Measurements from ENCODE around the gene TYK2.

Gene TYK2

DNA sequence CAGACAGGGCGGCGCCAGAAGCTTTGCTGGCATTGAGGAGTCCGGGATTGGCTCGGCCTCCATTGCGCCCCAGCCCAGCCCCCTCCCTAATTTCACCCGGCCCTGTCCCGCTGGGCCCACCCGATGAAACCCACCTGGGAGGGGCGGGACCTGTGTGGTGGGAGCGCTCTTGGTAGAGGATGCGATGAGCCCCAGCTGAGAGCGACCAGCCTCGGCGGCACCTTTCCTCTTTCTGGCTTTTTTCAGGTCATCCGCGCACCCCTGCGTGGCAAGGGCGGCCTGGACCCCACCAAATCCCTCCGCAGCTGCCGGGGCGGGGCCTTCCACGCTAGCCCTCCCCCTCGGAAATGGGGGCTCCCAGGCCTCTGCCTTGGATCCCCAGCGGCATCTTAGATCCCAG, 70.9 kb downstream of the TYK2 start, which contains the start of gene ZGLP1:
ZGLP1 (minus strand) TSS at position 393 of the 400 bp plus-strand sequence.
- DNase-seq (ENCODE audit: low read depth): no peak

DNA sequence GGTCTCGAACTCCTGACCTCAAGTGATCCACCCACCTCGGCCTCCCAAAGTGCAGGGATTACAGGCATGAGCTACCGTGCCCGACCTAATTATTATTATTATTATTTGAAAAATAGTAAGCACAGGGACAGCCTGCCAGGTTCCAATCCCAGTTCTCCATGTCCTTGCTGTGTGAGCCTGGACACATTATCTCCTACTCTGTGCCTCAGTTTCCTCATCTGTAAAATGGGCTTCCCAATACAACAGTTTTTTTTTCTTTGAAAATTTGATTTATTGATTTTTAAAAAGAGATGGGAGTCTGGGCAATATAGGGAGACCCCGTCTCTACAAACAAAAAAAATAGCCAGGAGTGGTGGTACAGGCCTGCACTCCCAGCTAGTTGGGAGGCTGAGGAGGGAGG, 74.0 kb downstream of the TYK2 start:
- no peak for DNase-seq (ENCODE audit: low read depth)

DNA sequence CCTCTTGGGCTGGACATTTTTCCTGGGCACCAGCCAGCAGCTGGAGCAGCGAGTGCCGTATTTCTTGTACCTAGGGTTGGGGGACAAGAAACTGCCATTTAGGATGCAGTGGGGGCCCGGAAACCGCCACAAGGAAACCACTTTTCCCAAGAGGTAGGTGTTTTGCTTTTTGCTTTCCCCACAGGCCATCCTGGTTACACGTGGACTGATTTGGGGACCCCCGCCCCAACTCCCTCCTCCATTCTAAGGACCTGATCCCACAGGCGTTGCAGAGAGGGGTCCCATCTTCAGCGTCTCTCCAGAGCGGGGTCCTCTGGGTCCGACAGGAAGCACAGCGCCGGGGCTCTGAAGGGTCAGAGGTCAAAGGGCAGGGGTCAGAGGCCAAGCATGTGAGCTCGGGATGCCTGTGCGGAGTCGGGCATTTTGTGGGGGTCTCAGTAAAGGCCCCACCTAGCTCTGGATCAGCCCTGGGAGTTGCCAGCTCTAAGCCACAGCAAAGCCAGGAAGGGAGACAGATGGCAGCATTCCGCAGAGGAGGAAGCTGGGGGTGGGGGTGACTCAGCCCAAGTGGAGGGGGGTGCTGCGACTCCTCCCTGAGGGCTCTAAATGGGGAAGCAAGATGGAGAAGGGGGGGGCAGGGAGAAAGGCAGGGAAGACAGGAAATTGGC, 75.1 kb downstream of the TYK2 start:
- DNase-seq (ENCODE audit: low read depth): no peak

All from activated gamma-delta T cell treated with anti-CD3 and anti-CD28 coated beads, Interleukin-2, amount 50 U/mL, for 16 hours (primary cell).